KMS-11 (cell line): ENCODE measurements around the gene DENND1A.

ENCODE experiments used
- H2AFZ ChIP-seq: fragments of 200-600 bp; sonication (generic); 2 replicates; pipeline ENCODE4 v1.6.1; 2016; ENCODE audit warnings: antibody characterized with exemption, mixed run types, low read depth
- H3K27ac ChIP-seq: fragments of 200-600 bp; sonication (generic); 2 replicates; pipeline ENCODE4 v1.6.1; 2016; ENCODE audit warnings: mild to moderate bottlenecking, mixed run types
- H3K27me3 ChIP-seq: fragments of 200-600 bp; sonication (generic); 2 replicates; pipeline ENCODE4 v1.6.1; 2017; ENCODE audit warnings: mild to moderate bottlenecking, low read depth, mixed run types, moderate library complexity; ENCODE audit not compliant: insufficient read depth
- H3K36me3 ChIP-seq: fragments of 200-600 bp; sonication (generic); 2 replicates; pipeline ENCODE4 v1.6.1; 2017; ENCODE audit warnings: mild to moderate bottlenecking, mixed run types; ENCODE audit not compliant: insufficient read depth
- H3K4me1 ChIP-seq: fragments of 200-600 bp; sonication (generic); 2 replicates; pipeline ENCODE4 v1.6.1; 2016; ENCODE audit warnings: mild to moderate bottlenecking, low read depth, mixed run types; ENCODE audit not compliant: poor library complexity, severe bottlenecking
- H3K4me2 ChIP-seq: fragments of 200-600 bp; sonication (generic); 2 replicates; pipeline ENCODE4 v1.7.0; 2016; ENCODE audit warnings: mild to moderate bottlenecking, mixed run types
- H3K4me3 ChIP-seq: fragments of 200-600 bp; sonication (generic); IDR thresholded peaks from 2 replicates; pipeline ENCODE4 v1.6.1; 2017; ENCODE audit warnings: low read depth, low read length, mixed read lengths; ENCODE audit not compliant: insufficient read depth
- H3K79me2 ChIP-seq: fragments of 200-600 bp; sonication (generic); 2 replicates; pipeline ENCODE4 v1.6.1; 2016; ENCODE audit warnings: low read depth, mixed run types; ENCODE audit not compliant: insufficient read depth
- H3K9ac ChIP-seq: fragments of 200-600 bp; sonication (generic); 2 replicates; pipeline ENCODE4 v1.6.1; 2016; ENCODE audit warnings: mild to moderate bottlenecking, mixed run types
- H4K20me1 ChIP-seq: fragments of 200-600 bp; sonication (generic); 2 replicates; pipeline ENCODE4 v1.6.1; 2016; ENCODE audit warnings: mild to moderate bottlenecking, mixed run types; ENCODE audit not compliant: insufficient read depth
- CTCF ChIP-seq: fragments of 200-600 bp; sonication (generic); conservative IDR thresholded peaks from 2 replicates; pipeline ENCODE4 v1.6.1; 2017; ENCODE audit warnings: low read depth, mild to moderate bottlenecking, antibody characterized with exemption, low read length, moderate library complexity, mixed read lengths

Gene DENND1A

GRCh38 chr9:123377211-123377971 is 552.5 kb downstream of the DENND1A start:
- no peak overlapping the region for H2AFZ ChIP-seq
- no peak overlapping the region for H3K4me3 ChIP-seq
- H3K4me2 ChIP-seq: no peak overlapping the region
- H3K9ac ChIP-seq: no peak overlapping the region
- no peak for TF ChIP-seq CTCF
- peaks cover 15% of the 10 kb centered on the region for H3K27me3 ChIP-seq
- no peaks in the 10 kb centered on the region for H3K36me3 ChIP-seq
- no peaks in the 10 kb centered on the region for H3K4me1 ChIP-seq
- no peak overlapping the region for H3K27ac ChIP-seq
- no peaks in the 10 kb centered on the region for H3K79me2 ChIP-seq
- no peaks in the 10 kb centered on the region for H4K20me1 ChIP-seq

- no peak overlapping the region for H2AFZ ChIP-seq
- no peaks in the 10 kb centered on the region for H3K36me3 ChIP-seq
- H3K4me3 ChIP-seq: no peak overlapping the region
- H3K9ac ChIP-seq: no peak overlapping the region
- no peak overlapping the region for H3K4me2 ChIP-seq
- no peaks in the 10 kb centered on the region for H3K4me1 ChIP-seq
- H3K27ac ChIP-seq: no peak overlapping the region
- no peaks in the 10 kb centered on the region for H3K79me2 ChIP-seq
- no peaks in the 10 kb centered on the region for H4K20me1 ChIP-seq
- H3K27me3 ChIP-seq: peaks cover 24% of the 10 kb centered on the region
- no peak for TF ChIP-seq CTCF
Observed at GRCh38 chr9:123376218-123377071, 553.5 kb downstream of the DENND1A start.

- no peaks in the 10 kb centered on the region for H3K4me1 ChIP-seq
- peaks cover 26% of the 10 kb centered on the region for H3K27me3 ChIP-seq
- no peaks in the 10 kb centered on the region for H3K36me3 ChIP-seq
- H3K79me2 ChIP-seq: no peaks in the 10 kb centered on the region
- no peak overlapping the region for H3K4me2 ChIP-seq
- no peak overlapping the region for H3K27ac ChIP-seq
- H2AFZ ChIP-seq: no peak overlapping the region
- no peak for TF ChIP-seq CTCF
- no peak overlapping the region for H3K9ac ChIP-seq
- H3K4me3 ChIP-seq: no peak overlapping the region
- H4K20me1 ChIP-seq: no peaks in the 10 kb centered on the region
Observed at GRCh38 chr9:123375469-123376132, 554.3 kb downstream of the DENND1A start.

- no peaks in the 10 kb centered on the region for H4K20me1 ChIP-seq
- H3K9ac ChIP-seq: no peak overlapping the region
- H3K4me2 ChIP-seq: no peak overlapping the region
- peaks cover 35% of the 10 kb centered on the region for H3K27me3 ChIP-seq
- H3K36me3 ChIP-seq: no peaks in the 10 kb centered on the region
- TF ChIP-seq CTCF: no peak
- H3K79me2 ChIP-seq: no peaks in the 10 kb centered on the region
- no peak overlapping the region for H2AFZ ChIP-seq
- no peaks in the 10 kb centered on the region for H3K4me1 ChIP-seq
- H3K4me3 ChIP-seq: no peak overlapping the region
- H3K27ac ChIP-seq: no peak overlapping the region
Observed at GRCh38 chr9:123373946-123374345, 556.0 kb downstream of the DENND1A start.
